HG03025 (cell line): ENCODE measurements around the gene PLXDC2.
A peak's percentile ranks its signal among the peaks of the same experiment; 100 is the strongest.

Source experiments
- ATAC-seq: cut with Tn5 transposase; IDR thresholded peaks from one replicate; pipeline ENCODE4 v1.9.1; 2021; ENCODE audit warnings: mild to moderate bottlenecking, moderate library complexity; ENCODE audit not compliant: unreplicated experiment, low FRiP score

Gene PLXDC2

GRCh38 chr10:19815036-19815730 is 1.0 kb upstream of the PLXDC2 start:
- ATAC-seq, result no peak

GRCh38 chr10:19815731-19816410 is 361 bp upstream of the PLXDC2 start:
- ATAC-seq, result no peak

- peak; percentile 4 for ATAC-seq
Observed at GRCh38 chr10:19817231-19817933, 1.1 kb downstream of the PLXDC2 start.

GRCh38 chr10:19818876-19819275 is 2.6 kb downstream of the PLXDC2 start:
- no peak for ATAC-seq

GRCh38 chr10:19819419-19820033 is 3.3 kb downstream of the PLXDC2 start:
- no peak for ATAC-seq

- ATAC-seq, result no peak
Observed at GRCh38 chr10:19824381-19825342, 8.4 kb downstream of the PLXDC2 start.

GRCh38 chr10:19825700-19826099 is 9.5 kb downstream of the PLXDC2 start:
- no peak for ATAC-seq

- no peak for ATAC-seq
Observed at GRCh38 chr10:19826712-19827111, 10.5 kb downstream of the PLXDC2 start.

GRCh38 chr10:19828278-19829049 is 12.2 kb downstream of the PLXDC2 start:
- ATAC-seq, result no peak

- no peak for ATAC-seq
Observed at GRCh38 chr10:19832699-19833098, 16.5 kb downstream of the PLXDC2 start.

- ATAC-seq, result no peak
Observed at GRCh38 chr10:19833170-19833824, 17.1 kb downstream of the PLXDC2 start.

GRCh38 chr10:19835952-19836351 is 19.7 kb downstream of the PLXDC2 start:
- no peak for ATAC-seq

- ATAC-seq, result no peak
Observed at GRCh38 chr10:19839090-19839489, 22.9 kb downstream of the PLXDC2 start.

GRCh38 chr10:19839552-19839951 is 23.3 kb downstream of the PLXDC2 start:
- no peak for ATAC-seq

GRCh38 chr10:19840776-19841175 is 24.5 kb downstream of the PLXDC2 start:
- ATAC-seq, result no peak

- ATAC-seq, result no peak
Observed at GRCh38 chr10:19843487-19843886, 27.3 kb downstream of the PLXDC2 start.

- no peak for ATAC-seq
Observed at GRCh38 chr10:19845503-19846368, 29.5 kb downstream of the PLXDC2 start.

- ATAC-seq, result no peak
Observed at GRCh38 chr10:19847321-19847720, 31.1 kb downstream of the PLXDC2 start.
